ENCODE data around the gene PHF19. TPM values are rescaled to one million over a fixed set of nuclear protein-coding genes. Genes with fewer than 3 reads are reported as not detected.

Gene PHF19
- total RNA-seq, 6 experiments from 2014 or later = 2.2 to 8.0 (median 5.2) TPM

GRCh38 chr9:120862452-120862851, 14.5 kb downstream of the PHF19 start:
- Histone ChIP-seq H3K4me3 (no peak overlapping the region), H3K9me3 (no peaks in the 10 kb centered on the region), H3K4me1 (no peaks in the 10 kb centered on the region), H3K36me3 (no peaks in the 10 kb centered on the region), H3K27me3 (no peaks in the 10 kb centered on the region), H3K27ac (no peak overlapping the region)
- DNase-seq = peak in 1 of 3 donors; percentile 43
- ATAC-seq = no peak
- TF ChIP-seq POLR2A (IDR thresholded peaks at IDR 0.05) = no peak
- TF ChIP-seq, protein P1, sequence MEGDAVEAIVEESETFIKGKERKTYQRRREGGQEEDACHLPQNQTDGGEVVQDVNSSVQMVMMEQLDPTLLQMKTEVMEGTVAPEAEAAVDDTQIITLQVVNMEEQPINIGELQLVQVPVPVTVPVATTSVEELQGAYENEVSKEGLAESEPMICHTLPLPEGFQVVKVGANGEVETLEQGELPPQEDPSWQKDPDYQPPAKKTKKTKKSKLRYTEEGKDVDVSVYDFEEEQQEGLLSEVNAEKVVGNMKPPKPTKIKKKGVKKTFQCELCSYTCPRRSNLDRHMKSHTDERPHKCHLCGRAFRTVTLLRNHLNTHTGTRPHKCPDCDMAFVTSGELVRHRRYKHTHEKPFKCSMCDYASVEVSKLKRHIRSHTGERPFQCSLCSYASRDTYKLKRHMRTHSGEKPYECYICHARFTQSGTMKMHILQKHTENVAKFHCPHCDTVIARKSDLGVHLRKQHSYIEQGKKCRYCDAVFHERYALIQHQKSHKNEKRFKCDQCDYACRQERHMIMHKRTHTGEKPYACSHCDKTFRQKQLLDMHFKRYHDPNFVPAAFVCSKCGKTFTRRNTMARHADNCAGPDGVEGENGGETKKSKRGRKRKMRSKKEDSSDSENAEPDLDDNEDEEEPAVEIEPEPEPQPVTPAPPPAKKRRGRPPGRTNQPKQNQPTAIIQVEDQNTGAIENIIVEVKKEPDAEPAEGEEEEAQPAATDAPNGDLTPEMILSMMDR (IDR thresholded peaks at IDR 0.05) = no peak
- intact Hi-C loops (cut with DNase I) = no loop called here
- WGBS (ENCODE audit: insufficient coverage, low coverage, low lambda C conversion rate, missing lambda C conversion rate) = 100% methylated on average over 2 of the region's 12 CpGs

DNA sequence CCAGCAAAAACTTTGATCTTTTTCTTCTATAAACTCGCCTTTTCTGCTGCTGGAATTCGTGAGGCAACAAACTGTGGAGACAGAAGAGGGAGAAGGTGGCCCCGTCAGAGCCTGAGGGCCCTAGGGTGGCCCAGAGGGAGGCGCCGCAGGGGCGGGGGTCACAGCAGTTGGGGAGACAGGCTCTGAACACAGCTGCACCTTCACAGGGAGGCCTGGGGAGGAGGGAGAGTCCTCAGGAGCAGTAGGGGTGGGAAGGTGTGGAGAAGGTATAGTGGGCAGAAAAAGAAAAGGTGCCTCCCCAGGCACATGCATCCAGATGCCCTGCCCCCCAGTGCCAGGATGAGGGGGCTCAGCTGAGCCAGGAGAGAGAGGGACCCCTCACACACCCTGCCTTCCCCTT, 15.1 kb downstream of the PHF19 start:
- no peak for ATAC-seq
- Histone ChIP-seq H3K27ac (no peak overlapping the region), H3K9me3 (no peaks in the 10 kb centered on the region), H3K27me3 (no peaks in the 10 kb centered on the region), H3K4me3 (no peak overlapping the region), H3K4me1 (no peaks in the 10 kb centered on the region), H3K36me3 (no peaks in the 10 kb centered on the region)
- peak in 1 of 3 donors; percentile 30 for DNase-seq
- 94% methylated on average over 3 of the region's 6 CpGs for WGBS (ENCODE audit: insufficient coverage, low coverage, low lambda C conversion rate, missing lambda C conversion rate)
- intact Hi-C loops (cut with DNase I) = no loop called here
- TF ChIP-seq POLR2A (IDR thresholded peaks at IDR 0.05) = no peak
- TF ChIP-seq, protein P1 (IDR thresholded peaks at IDR 0.05) = no peak

- Histone ChIP-seq H3K9me3 (no peaks in the 10 kb centered on the region), H3K27ac (no peak overlapping the region), H3K27me3 (no peaks in the 10 kb centered on the region), H3K36me3 (no peaks in the 10 kb centered on the region), H3K4me3 (no peak overlapping the region), H3K4me1 (no peaks in the 10 kb centered on the region)
- peak in 1 of 3 donors; percentile 42 for DNase-seq
- intact Hi-C loops (cut with DNase I) = no loop called here
- TF ChIP-seq, protein P1 (IDR thresholded peaks at IDR 0.05) = no peak
- TF ChIP-seq POLR2A (IDR thresholded peaks at IDR 0.05) = no peak
- 74% methylated on average over 3 of the region's 11 CpGs for WGBS (ENCODE audit: insufficient coverage, low coverage, low lambda C conversion rate, missing lambda C conversion rate)
- ATAC-seq = no peak
Observed at GRCh38 chr9:120860083-120860482, 16.9 kb downstream of the PHF19 start.

GRCh38 chr9:120859361-120859760, 17.6 kb downstream of the PHF19 start:
- Histone ChIP-seq H3K36me3 (no peaks in the 10 kb centered on the region), H3K4me3 (no peak overlapping the region), H3K27ac (no peak overlapping the region), H3K4me1 (no peaks in the 10 kb centered on the region), H3K27me3 (no peaks in the 10 kb centered on the region), H3K9me3 (no peaks in the 10 kb centered on the region)
- 92% methylated on average over 4 of the region's 6 CpGs for WGBS (ENCODE audit: insufficient coverage, low coverage, low lambda C conversion rate, missing lambda C conversion rate)
- intact Hi-C loops (cut with DNase I) = no loop called here
- TF ChIP-seq POLR2A (IDR thresholded peaks at IDR 0.05) = no peak
- DNase-seq (no peak), ATAC-seq (no peak)

DNA sequence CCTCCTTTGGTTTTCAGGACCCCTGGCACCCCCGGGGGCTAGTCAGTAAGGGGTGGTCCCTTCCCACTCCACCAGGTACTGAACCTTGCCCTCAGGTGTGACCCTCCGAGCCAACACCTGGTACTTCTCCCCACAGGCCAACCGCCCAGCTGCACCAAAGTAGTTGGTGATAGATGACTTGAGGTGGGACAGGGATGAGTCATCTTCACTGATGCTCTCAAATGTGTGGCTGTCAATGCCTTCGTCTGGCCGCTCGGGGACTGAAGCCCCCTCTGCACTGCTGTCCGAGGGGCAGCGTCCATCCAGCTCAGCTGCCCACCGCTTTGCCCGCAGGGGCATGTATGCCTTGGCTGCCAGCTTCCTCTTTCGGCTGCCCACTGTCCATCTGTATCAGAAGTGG, 19.1 kb downstream of the PHF19 start:
- DNase-seq (no peak), ATAC-seq (no peak)
- Histone ChIP-seq H3K27me3 (no peaks in the 10 kb centered on the region), H3K4me3 (no peak overlapping the region), H3K27ac (no peak overlapping the region), H3K4me1 (no peaks in the 10 kb centered on the region), H3K36me3 (no peaks in the 10 kb centered on the region), H3K9me3 (no peaks in the 10 kb centered on the region)
- no peak for TF ChIP-seq POLR2A (IDR thresholded peaks at IDR 0.05)
- TF ChIP-seq, protein P1 (IDR thresholded peaks at IDR 0.05) = no peak
- intact Hi-C loops (cut with DNase I) = no loop called here
- WGBS (ENCODE audit: insufficient coverage, low coverage, low lambda C conversion rate, missing lambda C conversion rate) = 95% methylated on average over 7 of the region's 11 CpGs

All from right lobe of liver (tissue), 6 donors.